GM21360 (cell line): ENCODE measurements around the gene RPL38.

Source experiments
- ATAC-seq: cut with Tn5 transposase; IDR thresholded peaks from one replicate; pipeline ENCODE4 v1.9.1; 2021; ENCODE audit warnings: mild to moderate bottlenecking, moderate library complexity; ENCODE audit not compliant: unreplicated experiment

The RPL38 gene

GRCh38 chr17:74245145-74245831, 41.8 kb downstream of the RPL38 start:
- ATAC-seq, result no peak

GRCh38 chr17:74245871-74246270, 42.4 kb downstream of the RPL38 start:
- no peak for ATAC-seq

- no peak for ATAC-seq
Observed at GRCh38 chr17:74249590-74250270, 46.3 kb downstream of the RPL38 start.

- ATAC-seq, result no peak
Observed at GRCh38 chr17:74250324-74250995, 47.0 kb downstream of the RPL38 start.

GRCh38 chr17:74251051-74251450, 47.6 kb downstream of the RPL38 start:
- ATAC-seq, result no peak

- ATAC-seq, result no peak
Observed at GRCh38 chr17:74251569-74251968, 48.1 kb downstream of the RPL38 start.

GRCh38 chr17:74252211-74252610, 48.7 kb downstream of the RPL38 start:
- no peak for ATAC-seq

GRCh38 chr17:74253036-74253435, 49.6 kb downstream of the RPL38 start:
- ATAC-seq, result no peak

- no peak for ATAC-seq
Observed at GRCh38 chr17:74257311-74257710, 53.8 kb downstream of the RPL38 start.

- ATAC-seq, result no peak
Observed at GRCh38 chr17:74259667-74260524, 56.4 kb downstream of the RPL38 start.
